ENCODE measurements around the gene HOXA9. TPM values are rescaled to one million over a fixed set of nuclear protein-coding genes. Genes with fewer than 3 reads are reported as not detected.
A peak's percentile ranks its signal among the peaks of the same experiment; 100 is the strongest.

HOXA9 gene
- total and polyA plus RNA-seq, 2 of the 8 experiments (the other 6 are each of a cell fraction or from before 2014, with no cell fraction given) = not detected

- Histone ChIP-seq H4K5ac (ENCODE audit: insufficient read length, low read depth, low read length) (no peak overlapping the region), H2BK15ac (ENCODE audit: low read length) (no peak overlapping the region), H2BK12ac (ENCODE audit: low read depth, low read length) (no peak overlapping the region), H3K27ac (ENCODE audit: low read depth, low read length) (no peak overlapping the region), H4K8ac (ENCODE audit: extremely low read depth, insufficient read depth, low read length) (no peak overlapping the region), H3K4me3 (ENCODE audit: extremely low read depth in 1 of 4, insufficient read depth in 2 of 4, low read depth in 3 of 4, low read length in 4 of 4) (no peak overlapping the region), H4K20me1 (replicated peaks in 1 of 2; ENCODE audit: control insufficient read depth in 1 of 2, insufficient read depth in 2 of 2, low read length in 2 of 2) (peaks cover 24 to 42% of the 10 kb centered on the region in 2 experiments), H2AFZ (ENCODE audit: low read length) (no peak overlapping the region), H4K91ac (replicated peaks; ENCODE audit: insufficient read length, low read length) (no peak overlapping the region), H3K79me2 (ENCODE audit: control insufficient read depth in 1 of 2, insufficient read depth in 2 of 2, low read length in 2 of 2) (no peaks in the 10 kb centered on the region), H2BK120ac (replicated peaks; ENCODE audit: low read depth, low read length) (no peak overlapping the region), H2AK5ac (ENCODE audit: low read depth, low read length) (no peak overlapping the region), H3K27me3 (replicated peaks in 1 of 4; ENCODE audit: control insufficient read depth in 3 of 4, extremely low read depth in 1 of 4, insufficient read depth in 3 of 4, low read length in 3 of 4) (peaks cover 97 to 100% (median 100%) of the 10 kb centered on the region in 4 experiments), H3K56ac (replicated peaks; ENCODE audit: insufficient read length, low read depth, low read length) (no peak overlapping the region), H2BK5ac (ENCODE audit: low read depth, low read length) (no peak overlapping the region), H3K4me2 (ENCODE audit: insufficient read depth in 1 of 2, low read depth in 2 of 2, low read length in 2 of 2) (peak overlapping the region in 1 of 2 experiments; percentile 40; a peak in 1 of 4 replicates), H3K9ac (replicated peaks in 1 of 4; ENCODE audit: extremely low read depth in 1 of 4, low read depth in 3 of 4, low read length in 3 of 4) (no peak overlapping the region), H3K4me1 (replicated peaks in 1 of 4; ENCODE audit: control insufficient read depth in 3 of 4, insufficient read depth in 4 of 4, low read length in 3 of 4) (peaks cover 0 to 6% (median 3%) of the 10 kb centered on the region in 4 experiments; a peak in 3 of 7 replicates), H3K23me2 (ENCODE audit: low read depth, low read length) (peaks cover 2% of the 10 kb centered on the region; the same call in 1 of the 2 replicates), H3K79me1 (ENCODE audit: low read depth, low read length) (no peaks in the 10 kb centered on the region), H3K18ac (ENCODE audit: extremely low read depth, low read length) (no peak overlapping the region), H3K9me3 (ENCODE audit: insufficient read depth in 2 of 2, low read depth in 1 of 2, low read length in 1 of 2) (peaks cover 0 to 3% of the 10 kb centered on the region in 2 experiments; a peak in 1 of 4 replicates), H2BK20ac (ENCODE audit: low read length) (no peak overlapping the region), H3K14ac (ENCODE audit: insufficient read length) (no peak overlapping the region), H3K36me3 (ENCODE audit: control insufficient read depth in 2 of 4, insufficient read depth in 4 of 4, low read length in 3 of 4) (no peaks in the 10 kb centered on the region; a peak in 1 of 8 replicates), H3K23ac (ENCODE audit: insufficient read length) (no peak overlapping the region), H3K4ac (replicated peaks; ENCODE audit: insufficient read length, low read depth, low read length) (no peak overlapping the region)
- ChIA-PET POLR2A (ENCODE audit: partially characterized antibody) (no interaction called here), CTCF (ENCODE audit: partially characterized antibody) (interaction anchor here (0.7 to 12.5 kb wide), 17 partner anchors 8 to 779 kb away, joined by 3 to 123 read pairs (median 5); partner anchors contain the start of genes HOXA1, HOXA7 and HOXA9)
- 24% methylated on average over 30 of the region's 30 CpGs; no CpG with 5 or more reads in 1 of the 2 experiments for WGBS, 2 experiments (ENCODE audit: extremely low coverage in 1 of 2, insufficient coverage in 1 of 2, insufficient read length in 1 of 2, insufficient replicate concordance in 2 of 2, low coverage in 1 of 2, low lambda C conversion rate in 2 of 2, missing lambda C conversion rate in 1 of 2)
- DNase-seq (ENCODE audit: low read depth in 1 of 2, low spot score in 2 of 2) (peak in 1 of 2 experiments; percentile 46), FAIRE-seq (no peak)
- TF ChIP-seq SUZ12 (IDR thresholded peaks at IDR 0.05; ENCODE audit: low read length) (peak; percentile 92), EZH2 (IDR thresholded peaks at IDR 0.05; ENCODE audit: low read depth, low read length, severe bottlenecking) (peak; percentile 86), RXRA (IDR thresholded peaks at IDR 0.05; ENCODE audit: insufficient read depth, low read depth, low read length) (no peak)
Observed at GRCh38 chr7:27148756-27149641, 16.3 kb downstream of the HOXA9 start.

Measured in H1 (cell line).